GM19438 (cell line): ENCODE measurements around the gene PPT1.
"Not testable (repeated sequence)": the region's sequence is repeated elsewhere in the genome, so short reads cannot be mapped to it uniquely, and the experiment has no call there.

Experiments
- ATAC-seq: cut with Tn5 transposase; IDR thresholded peaks from one replicate; pipeline ENCODE4 v1.9.1; 2021; ENCODE audit warnings: low read depth; ENCODE audit not compliant: unreplicated experiment

The PPT1 gene

GRCh38 chr1:40092706-40093639, 4.1 kb downstream of the PPT1 start:
- ATAC-seq: no peak

DNA sequence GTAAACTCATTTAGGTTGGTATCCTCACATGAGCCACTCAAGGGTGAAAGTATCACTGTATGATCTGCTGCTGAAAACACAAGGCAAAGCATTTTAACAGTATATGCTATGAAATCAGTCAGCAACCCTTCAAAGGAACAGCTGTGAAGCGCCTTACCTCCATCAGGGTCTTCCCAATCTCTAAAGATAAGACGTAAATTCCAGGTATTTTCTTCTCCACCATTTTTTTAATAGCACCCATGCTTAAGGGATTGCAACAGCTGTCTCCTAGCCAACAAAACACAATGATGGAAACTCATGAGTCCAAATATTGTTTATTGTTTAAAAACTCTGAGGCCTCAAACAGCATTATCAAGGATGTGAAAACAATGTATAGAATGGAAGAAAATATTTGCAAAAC, 4.8 kb downstream of the PPT1 start:
- ATAC-seq: no peak

DNA sequence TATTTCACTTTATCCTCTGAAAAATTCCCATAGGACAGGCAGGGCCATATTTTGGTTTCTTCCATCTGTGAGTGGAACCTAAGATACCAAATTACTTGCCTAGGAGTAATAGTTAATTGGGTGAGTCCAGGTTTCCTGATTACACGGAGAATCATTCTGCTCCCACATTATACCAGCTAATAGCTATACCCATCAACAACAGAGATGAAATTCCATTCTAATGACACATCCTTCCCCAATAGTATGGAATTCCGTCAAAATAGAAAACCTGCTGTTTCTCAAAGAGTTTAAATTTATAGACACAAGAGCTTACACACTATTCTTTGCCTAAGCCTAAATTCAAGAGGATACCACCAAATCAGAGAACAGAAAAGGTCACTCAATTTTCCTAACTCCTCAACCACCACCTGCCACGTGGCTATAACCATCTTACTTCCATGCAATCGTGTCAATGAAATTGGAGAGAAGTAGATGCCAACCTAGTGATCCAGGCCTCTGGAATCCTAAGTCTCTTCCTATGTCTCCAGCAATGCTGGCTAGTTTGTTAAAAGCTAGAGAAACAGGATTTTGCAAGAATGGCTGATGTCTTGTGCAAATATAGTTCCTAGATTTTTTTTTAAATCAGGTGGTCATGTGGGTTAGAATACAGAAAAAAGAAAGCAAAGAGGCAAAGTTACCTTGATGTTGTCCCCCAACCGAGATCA, 6.2 kb downstream of the PPT1 start:
- no peak for ATAC-seq

DNA sequence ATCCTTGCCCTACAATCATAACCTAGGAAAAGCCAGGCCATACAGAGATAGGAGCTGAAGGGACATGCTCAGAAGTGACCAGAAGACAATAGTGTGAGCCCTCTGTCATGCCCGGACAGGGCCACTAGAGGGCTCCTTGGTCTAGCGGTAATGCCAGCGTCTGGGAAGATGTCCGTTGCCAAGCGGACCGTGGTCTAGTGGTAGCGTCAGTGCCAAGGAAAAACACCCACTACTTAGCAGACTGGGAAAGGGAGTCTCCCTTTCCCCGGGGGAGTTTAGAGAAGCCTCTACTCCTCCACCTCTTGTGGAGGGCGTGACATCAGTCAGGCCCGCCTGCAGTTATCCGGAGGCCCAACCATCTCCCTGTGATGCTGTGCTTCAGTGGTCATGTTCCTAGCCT, 12.3 kb downstream of the PPT1 start:
- ATAC-seq: not testable (repeated sequence)

GRCh38 chr1:40081871-40082270, 15.2 kb downstream of the PPT1 start:
- no peak for ATAC-seq

GRCh38 chr1:40079774-40080400, 17.2 kb downstream of the PPT1 start:
- ATAC-seq: no peak

GRCh38 chr1:40078512-40079333, 18.3 kb downstream of the PPT1 start:
- ATAC-seq: no peak

DNA sequence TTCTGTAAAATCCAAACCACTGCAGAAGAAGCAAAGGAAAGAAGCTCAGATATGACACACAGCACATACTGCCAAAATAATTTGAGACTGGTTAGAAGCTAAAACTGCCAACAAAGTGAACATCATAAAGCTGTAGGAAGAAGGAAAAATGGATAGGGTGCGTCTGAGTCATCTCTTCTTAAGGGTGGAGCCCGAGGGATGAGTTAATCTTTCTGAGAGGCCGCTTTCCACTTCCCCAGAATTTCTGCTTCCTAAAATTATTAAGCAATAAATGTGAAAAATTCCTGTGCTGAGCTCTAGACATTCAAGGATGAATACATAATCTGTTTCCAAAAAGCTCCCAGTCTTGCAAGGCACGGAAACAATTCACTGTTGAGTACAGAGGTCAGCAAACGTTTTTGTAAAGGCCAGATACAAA, 20.1 kb downstream of the PPT1 start:
- no peak for ATAC-seq

- ATAC-seq: no peak
Observed at GRCh38 chr1:40075266-40075665, 21.8 kb downstream of the PPT1 start.

DNA sequence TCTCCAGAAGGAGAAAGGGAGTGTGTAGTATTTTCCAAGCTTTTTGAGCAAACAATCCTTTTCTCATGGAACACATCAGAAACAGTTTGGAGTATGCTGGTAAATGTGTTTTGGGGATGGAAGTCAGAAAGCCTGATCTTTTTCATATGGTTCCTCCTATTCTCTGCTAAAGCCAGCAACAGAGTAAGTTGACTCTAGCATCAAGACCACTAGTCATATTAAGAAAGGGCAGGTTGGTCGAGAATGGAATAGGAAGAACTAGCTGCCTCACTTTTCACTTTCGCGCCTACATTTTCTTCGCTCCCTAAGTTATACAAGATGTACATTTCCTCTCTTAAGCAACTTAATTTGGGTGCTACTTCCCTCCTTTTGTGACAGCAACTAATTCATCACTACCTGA, 24.0 kb downstream of the PPT1 start:
- ATAC-seq: no peak

GRCh38 chr1:40072142-40072541, 24.9 kb downstream of the PPT1 start:
- no peak for ATAC-seq

DNA sequence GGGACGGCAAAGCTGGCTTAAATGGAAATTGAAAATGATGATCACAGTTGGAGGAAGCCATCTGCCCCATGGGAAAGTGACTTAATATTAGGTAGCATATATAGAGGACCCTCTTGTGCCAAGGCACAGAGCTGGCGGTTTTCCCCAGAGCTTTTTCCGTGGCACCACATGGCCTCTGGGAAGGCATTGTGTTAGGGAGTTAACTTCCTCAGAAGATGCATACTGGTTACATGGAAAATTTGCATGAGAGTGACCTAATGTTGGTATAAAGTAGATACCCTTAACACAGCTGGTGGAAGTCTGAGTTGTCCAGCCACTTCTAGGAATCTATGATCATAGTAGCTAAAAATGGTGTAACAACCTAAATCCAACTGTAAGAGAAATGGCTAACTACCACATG, 29.2 kb downstream of the PPT1 start:
- ATAC-seq: no peak

GRCh38 chr1:40067023-40067422, 30.0 kb downstream of the PPT1 start:
- no peak for ATAC-seq

GRCh38 chr1:40064797-40065499, 32.1 kb downstream of the PPT1 start:
- ATAC-seq: no peak

- ATAC-seq: no peak
Observed at GRCh38 chr1:40059960-40060750, 36.9 kb downstream of the PPT1 start.

- ATAC-seq: peak; percentile 63
Observed at GRCh38 chr1:40059338-40059959, 37.6 kb downstream of the PPT1 start.

DNA sequence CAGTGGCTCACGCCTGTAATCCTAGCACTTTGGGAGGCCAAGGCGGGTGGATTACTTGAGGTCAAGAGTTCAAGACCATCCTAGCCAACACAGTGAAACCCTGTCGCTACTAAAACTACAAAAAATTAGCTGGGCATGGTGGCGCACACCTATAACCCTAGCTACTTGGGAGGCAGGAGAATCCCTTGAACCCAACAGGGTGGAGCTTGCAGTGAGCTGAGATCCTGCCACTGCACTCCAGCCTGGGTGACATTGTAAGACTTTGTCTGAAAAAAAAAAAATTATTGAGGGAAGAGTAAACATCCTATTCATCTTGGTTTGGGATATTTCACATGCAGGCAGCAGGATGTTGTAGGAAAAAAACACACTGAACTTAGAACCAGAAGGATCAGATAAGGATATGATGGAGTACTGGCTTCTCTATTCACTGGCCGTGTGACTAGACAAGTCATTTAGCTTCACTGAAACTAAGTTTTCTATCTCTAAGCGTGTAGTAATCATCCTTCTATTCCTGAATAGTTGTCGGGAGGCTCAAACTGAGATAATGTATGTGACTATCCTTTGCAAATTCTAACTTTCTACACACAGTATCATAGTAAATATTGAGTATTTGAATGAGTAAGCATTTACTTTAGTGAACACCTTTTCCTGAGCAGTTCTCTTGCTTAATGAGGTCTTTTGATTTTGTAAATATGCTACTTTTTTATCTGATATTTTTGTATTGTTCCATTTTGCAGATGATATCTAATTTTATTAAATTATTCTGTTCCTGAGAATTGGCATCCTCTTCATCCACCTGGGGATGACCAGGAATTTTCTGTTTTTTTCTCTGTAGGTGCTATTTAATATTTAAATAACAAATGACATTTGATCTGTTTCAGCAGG, 38.4 kb downstream of the PPT1 start:
- no peak for ATAC-seq

- ATAC-seq: no peak
Observed at GRCh38 chr1:40058097-40058452, 39.0 kb downstream of the PPT1 start.
